B cell (primary cell): ENCODE measurements around the gene LRRC70. TPM values are rescaled to one million over a fixed set of nuclear protein-coding genes. Genes with fewer than 3 reads are reported as not detected.

Source experiments
- ATAC-seq: fragments of 200-7000 bp; cut with Tn5 transposase; one replicate; pipeline ENCODE4 v1.10.0; 2021; ENCODE audit warnings: low read depth, mild to moderate bottlenecking, moderate number of reproducible peaks, moderate library complexity
- CTCF ChIA-PET: fragments of 350-600 bp; sonication (Branson Sonifier 250); formaldehyde crosslinking; loops from one replicate; lab custom pipeline; 2021; ENCODE audit warnings: antibody characterized with exemption, inconsistent platforms; lab: Charles Lee
- POLR2A ChIA-PET: fragments of 350-600 bp; sonication (Branson Sonifier 250); formaldehyde crosslinking; loops from one replicate; lab custom pipeline; 2021; ENCODE audit warnings: antibody characterized with exemption; lab: Charles Lee
- DNase-seq: peaks from one replicate; pipeline ENCODE4 v3.0.0; 2013
- H2AFZ ChIP-seq: 2 replicates; pipeline ENCODE4 v1.6.1; 2012; ENCODE audit warnings: mild to moderate bottlenecking, low read depth, low read length; ENCODE audit not compliant: insufficient read depth, poor library complexity, severe bottlenecking
- H3K27ac ChIP-seq, 2 donors: 1 replicate in 1 of 2; 2 replicates in 1 of 2; pipeline ENCODE4 v1.5.1; 2012 to 2013; ENCODE audit warnings: low read length in 2 of 2, mild to moderate bottlenecking in 2 of 2, moderate library complexity in 1 of 2
- H3K27me3 ChIP-seq, 4 experiments: fragments of 200-600 bp in 1 of 4; sonication (generic) in 1 of 4; replicated peaks in 1 of 4; 1 replicate in 2 of 4; 2 replicates in 2 of 4; pipeline versions ENCODE4 v1.6.1 to v1.7.0; 2013 to 2016; ENCODE audit warnings: low read length in 3 of 4, mild to moderate bottlenecking in 2 of 4, mixed read lengths in 1 of 4, moderate library complexity in 1 of 4; ENCODE audit not compliant: insufficient read depth in 4 of 4, control insufficient read depth in 3 of 4; ENCODE audit errors: control extremely low read depth in 1 of 4
- H3K36me3 ChIP-seq, 2 experiments: replicated peaks in 1 of 2; 1 replicate in 1 of 2; 2 replicates in 1 of 2; pipeline versions ENCODE4 v1.6.1 to v1.7.1; 2013; ENCODE audit warnings: low read length in 1 of 2; ENCODE audit not compliant: insufficient read depth in 2 of 2, control insufficient read depth in 1 of 2; ENCODE audit errors: control extremely low read depth in 1 of 2, extremely low read depth in 1 of 2
- H3K4me1 ChIP-seq, 2 donors: fragments of 200-600 bp in 1 of 2; sonication (generic) in 1 of 2; 1 replicate in 1 of 2; 2 replicates in 1 of 2; pipeline versions ENCODE4 v1.5.1 to v1.6.1; 2013 to 2017; ENCODE audit warnings: low read length in 2 of 2; ENCODE audit not compliant: control insufficient read depth in 2 of 2, insufficient read depth in 2 of 2
- H3K4me2 ChIP-seq: replicated peaks from 2 replicates; pipeline ENCODE3; 2012; ENCODE audit warnings: mild to moderate bottlenecking, low read depth, low read length; ENCODE audit not compliant: poor library complexity, severe bottlenecking
- H3K4me3 ChIP-seq, 5 experiments: fragments of 200-600 bp in 1 of 5; sonication (generic) in 1 of 5; 1 replicate in 3 of 5; 2 replicates in 2 of 5; pipeline versions ENCODE4 v1.5.1 to v1.7.0; 2011 to 2016; ENCODE audit warnings: low read length in 4 of 5, mild to moderate bottlenecking in 4 of 5, low read depth in 2 of 5, control low read depth in 1 of 5, moderate library complexity in 1 of 5; ENCODE audit not compliant: insufficient read depth in 1 of 5; ENCODE audit errors: control extremely low read depth in 1 of 5, extremely low read depth in 1 of 5
- H3K79me2 ChIP-seq: fragments of 200-600 bp; sonication (generic); one replicate; pipeline ENCODE4 v1.6.0; 2016; ENCODE audit warnings: low read length; ENCODE audit not compliant: control insufficient read depth, insufficient read depth
- H3K9ac ChIP-seq: fragments of 200-600 bp; sonication (generic); 2 replicates; pipeline ENCODE4 v1.6.1; 2017; ENCODE audit warnings: mild to moderate bottlenecking, low read length, moderate library complexity
- H3K9me3 ChIP-seq, 3 donors: one replicate each; pipeline versions ENCODE4 v1.6.1 to v1.7.1; 2013; ENCODE audit warnings: low read length in 2 of 3; ENCODE audit not compliant: control insufficient read depth in 2 of 3, insufficient read depth in 1 of 3; ENCODE audit errors: control extremely low read depth in 1 of 3
- H4K20me1 ChIP-seq: 2 replicates; pipeline ENCODE4 v1.6.0; 2012; ENCODE audit warnings: mild to moderate bottlenecking, low read length; ENCODE audit not compliant: insufficient read depth, control insufficient read depth, poor library complexity, severe bottlenecking
- H3K27ac Mint-ChIP-seq: one replicate; pipeline ENCODE4 v1.8.0; 2021; ENCODE audit warnings: mixed read lengths
- H3K27me3 Mint-ChIP-seq: one replicate; pipeline ENCODE4 v1.8.0; 2021; ENCODE audit warnings: mixed read lengths
- H3K4me1 Mint-ChIP-seq: one replicate; pipeline ENCODE4 v1.8.0; 2021; ENCODE audit warnings: mixed read lengths
- H3K4me3 Mint-ChIP-seq: one replicate; pipeline ENCODE4 v1.8.0; 2021; ENCODE audit warnings: mixed read lengths
- H3K9me3 Mint-ChIP-seq: one replicate; pipeline ENCODE4 v1.8.0; 2022; ENCODE audit warnings: mixed read lengths; ENCODE audit not compliant: insufficient read depth
- EZH2 ChIP-seq: IDR thresholded peaks from 2 replicates; pipeline ENCODE4 v1.6.1; 2012; ENCODE audit warnings: borderline replicate concordance, low read depth, mild to moderate bottlenecking, moderate library complexity, low read length; ENCODE audit not compliant: insufficient read depth, poor library complexity, severe bottlenecking
- WGBS: methylation state at CpG from one replicate; pipeline ENCODE4 v1.1.5; 2013; ENCODE audit warnings: missing lambda C conversion rate; ENCODE audit not compliant: insufficient coverage; 5-methylcytosine and 5-hydroxymethylcytosine counted together
- intact Hi-C: fragments of 100-400 bp; cut with micrococcal nuclease; formaldehyde crosslinking; loops from one replicate; pipeline ENCODE4 v1.10.0; 2022
- polyA plus RNA-seq: library from polyadenylated mRNA; depleted of rRNA; stranded (reverse); fragments of >200 nt; gene quantifications from 2 replicates; pipeline ENCODE4 v1.2.3, GENCODE V29; 2012
- total RNA-seq, 2 donors: library from RNA; stranded (reverse); fragments of 120-200 nt in 1 of 2; gene quantifications; 1 replicate in 1 of 2; 2 replicates in 1 of 2; pipeline versions ENCODE4 v1.2.3 to v1.2.4, GENCODE V29; 2013 to 2022
- TF ChIP-seq, protein P1 (sequence below): fragments of 200-600 bp; IDR thresholded peaks from one replicate; pipeline ENCODE4 v1.8.0; 2022; ENCODE audit warnings: antibody characterized with exemption, mild to moderate bottlenecking

LRRC70 gene
- total and polyA plus RNA-seq, 2 donors (not counting 1 experiment from before 2014, with no cell fraction given): 2.3 to 3.3 TPM

DNA sequence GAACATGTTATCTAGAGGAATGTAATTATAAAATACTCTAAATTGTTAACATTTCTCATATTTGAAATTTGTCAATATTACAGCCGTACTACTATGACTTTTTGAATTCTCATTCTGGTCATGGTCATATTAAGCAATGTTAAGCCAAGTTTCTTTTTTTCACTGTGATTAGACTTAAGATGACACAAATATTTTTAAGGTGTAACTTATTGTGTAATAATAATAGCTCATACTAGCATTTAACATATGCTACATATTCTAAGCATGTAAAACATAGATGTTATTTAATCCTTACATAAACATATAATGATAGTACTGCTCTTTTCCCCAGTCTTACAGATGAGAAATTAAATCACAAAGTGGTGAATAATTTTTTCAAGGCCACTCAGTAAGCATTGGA lies 35.9 kb upstream of the LRRC70 start:
- H3K9me3 ChIP-seq: no peaks in the 10 kb centered on the region
- H3K4me1 ChIP-seq: no peaks in the 10 kb centered on the region
- Mint-ChIP-seq H3K4me1 (peaks cover 4% of the 10 kb centered on the region), H3K9me3 (no peaks in the 10 kb centered on the region), H3K27me3 (no peaks in the 10 kb centered on the region), H3K4me3 (no peak overlapping the region), H3K27ac (no peak overlapping the region)
- no peak overlapping the region for H2AFZ ChIP-seq
- no peaks in the 10 kb centered on the region for H3K27me3 ChIP-seq
- H3K27ac ChIP-seq: no peak overlapping the region
- no CpG with 5 or more reads among the region's 1 CpG for WGBS
- intact Hi-C loops: no loop called here
- DNase-seq (no peak), ATAC-seq (no peak)
- CTCF ChIA-PET: no interaction called here
- TF ChIP-seq EZH2: no peak
- TF ChIP-seq, protein P1, sequence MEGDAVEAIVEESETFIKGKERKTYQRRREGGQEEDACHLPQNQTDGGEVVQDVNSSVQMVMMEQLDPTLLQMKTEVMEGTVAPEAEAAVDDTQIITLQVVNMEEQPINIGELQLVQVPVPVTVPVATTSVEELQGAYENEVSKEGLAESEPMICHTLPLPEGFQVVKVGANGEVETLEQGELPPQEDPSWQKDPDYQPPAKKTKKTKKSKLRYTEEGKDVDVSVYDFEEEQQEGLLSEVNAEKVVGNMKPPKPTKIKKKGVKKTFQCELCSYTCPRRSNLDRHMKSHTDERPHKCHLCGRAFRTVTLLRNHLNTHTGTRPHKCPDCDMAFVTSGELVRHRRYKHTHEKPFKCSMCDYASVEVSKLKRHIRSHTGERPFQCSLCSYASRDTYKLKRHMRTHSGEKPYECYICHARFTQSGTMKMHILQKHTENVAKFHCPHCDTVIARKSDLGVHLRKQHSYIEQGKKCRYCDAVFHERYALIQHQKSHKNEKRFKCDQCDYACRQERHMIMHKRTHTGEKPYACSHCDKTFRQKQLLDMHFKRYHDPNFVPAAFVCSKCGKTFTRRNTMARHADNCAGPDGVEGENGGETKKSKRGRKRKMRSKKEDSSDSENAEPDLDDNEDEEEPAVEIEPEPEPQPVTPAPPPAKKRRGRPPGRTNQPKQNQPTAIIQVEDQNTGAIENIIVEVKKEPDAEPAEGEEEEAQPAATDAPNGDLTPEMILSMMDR: no peak
- no peak overlapping the region for H3K4me3 ChIP-seq
- peaks cover 0 to 4% of the 10 kb centered on the region in 2 experiments for H3K36me3 ChIP-seq
- H3K9ac ChIP-seq: no peak overlapping the region
- H4K20me1 ChIP-seq: no peaks in the 10 kb centered on the region
- POLR2A ChIA-PET: no interaction called here
- H3K4me2 ChIP-seq: no peak overlapping the region
- H3K79me2 ChIP-seq: no peaks in the 10 kb centered on the region

DNA sequence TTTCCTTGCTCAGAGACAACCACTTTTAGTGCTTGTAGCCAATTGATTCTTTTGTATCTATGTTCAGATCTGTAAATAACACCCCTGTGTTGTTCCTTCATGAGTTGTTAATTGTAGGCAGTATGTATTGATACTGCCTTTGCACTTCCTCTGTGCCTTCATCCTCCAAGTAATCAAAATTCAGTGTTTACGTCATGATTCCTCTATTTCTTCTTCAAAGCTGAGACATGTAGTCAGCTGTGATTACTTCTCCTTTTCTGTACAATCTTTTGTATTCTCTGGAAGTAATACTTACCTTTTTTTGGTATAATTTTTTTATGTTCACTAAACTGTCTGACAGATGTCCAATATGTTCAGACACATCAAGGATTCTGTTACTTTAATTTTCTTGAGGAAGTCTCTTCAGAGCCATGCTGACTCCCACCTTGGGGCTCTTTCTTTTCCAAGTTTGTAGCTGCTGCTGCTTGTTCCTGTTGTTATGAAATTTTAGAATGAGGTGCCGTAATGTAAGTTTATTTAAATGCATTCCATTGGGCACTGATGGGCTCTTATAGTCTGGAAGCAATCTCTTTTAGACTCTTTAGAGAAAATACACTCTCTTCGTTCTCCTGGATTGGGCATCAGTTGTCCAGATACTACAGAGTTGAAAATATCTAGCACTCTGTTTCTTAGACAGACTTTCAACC lies 30.5 kb upstream of the LRRC70 start:
- ATAC-seq: no peak
- Histone ChIP-seq H3K4me3 (no peak overlapping the region), H3K4me1 (no peaks in the 10 kb centered on the region), H3K27ac (peak overlapping the region in 1 of 2 donors; percentile 17), H3K27me3 (no peaks in the 10 kb centered on the region), H4K20me1 (no peaks in the 10 kb centered on the region), H2AFZ (no peak overlapping the region), H3K36me3 (peaks cover 0 to 3% of the 10 kb centered on the region in 2 experiments), H3K9ac (no peak overlapping the region), H3K9me3 (no peaks in the 10 kb centered on the region), H3K4me2 (no peak overlapping the region), H3K79me2 (no peaks in the 10 kb centered on the region)
- intact Hi-C loops: no loop called here
- peaks cover 11% of the 10 kb centered on the region for H3K4me1 Mint-ChIP-seq
- 100% methylated on average over 1 of the region's 3 CpGs for WGBS
- no peaks in the 10 kb centered on the region for H3K27me3 Mint-ChIP-seq
- TF ChIP-seq, protein P1: no peak
- no peak overlapping the region for H3K4me3 Mint-ChIP-seq
- ChIA-PET CTCF (no interaction called here), POLR2A (no interaction called here)
- no peak overlapping the region for H3K27ac Mint-ChIP-seq
- DNase-seq: peak; percentile 20
- H3K9me3 Mint-ChIP-seq: no peaks in the 10 kb centered on the region
